HepG2 (cell line): ENCODE data around the gene NUDT2. TPM values are rescaled to one million over a fixed set of nuclear protein-coding genes. Genes with fewer than 3 reads are reported as not detected.
A peak's percentile ranks its signal among the peaks of the same experiment; 100 is the strongest.

ENCODE experiments used
- ATF6 ChIP-seq: sonication (generic); formaldehyde crosslinking; conservative IDR thresholded peaks from 2 replicates; pipeline ENCODE4 v1.4.0; 2020; ENCODE audit warnings: missing genetic modification reagents
- ATRX ChIP-seq: sonication (generic); formaldehyde crosslinking; IDR thresholded peaks from 2 replicates; pipeline ENCODE4 v1.4.0; 2020; ENCODE audit warnings: missing genetic modification reagents, borderline replicate concordance
- CBX5 ChIP-seq: sonication (generic); formaldehyde crosslinking; IDR thresholded peaks from 2 replicates; pipeline ENCODE4 v1.4.0; 2020; ENCODE audit warnings: missing genetic modification reagents, borderline replicate concordance
- FLYWCH1 ChIP-seq: sonication (generic); formaldehyde crosslinking; IDR thresholded peaks from 2 replicates; pipeline ENCODE4 v1.8.1; 2023; ENCODE audit warnings: mild to moderate bottlenecking, missing genetic modification reagents
- HINFP ChIP-seq: sonication (generic); formaldehyde crosslinking; IDR thresholded peaks from 2 replicates; pipeline ENCODE4 v1.4.0; 2020; ENCODE audit warnings: low read depth, mild to moderate bottlenecking, missing genetic modification reagents
- HNRNPK ChIP-seq: fragments of 200-400 bp; formaldehyde crosslinking; IDR thresholded peaks from 2 replicates; pipeline ENCODE4 v1.6.1; 2018; ENCODE audit warnings: low read length, low read depth, moderate library complexity, mild to moderate bottlenecking; ENCODE audit not compliant: poor library complexity, severe bottlenecking
- NFKB2 ChIP-seq: sonication (generic); formaldehyde crosslinking; IDR thresholded peaks from 2 replicates; pipeline ENCODE4 v1.4.0; 2020; ENCODE audit warnings: missing genetic modification reagents, borderline replicate concordance
- PHB2 ChIP-seq: fragments of 450-650 bp; IDR thresholded peaks from 2 replicates; pipeline ENCODE4 v1.6.1; 2018; ENCODE audit not compliant: partially characterized antibody
- PRDM15 ChIP-seq: sonication (generic); formaldehyde crosslinking; IDR thresholded peaks from 2 replicates; pipeline ENCODE4 v1.4.0; 2020; ENCODE audit warnings: missing genetic modification reagents
- SAFB2 ChIP-seq: sonication (generic); formaldehyde crosslinking; IDR thresholded peaks from 2 replicates; pipeline ENCODE4 v1.5.1; 2020; ENCODE audit warnings: missing genetic modification reagents, low read depth, mild to moderate bottlenecking, borderline replicate concordance
- TCF12 ChIP-seq, 2 experiments: fragments of 450-650 bp in 1 of 2; sonication (generic) in 1 of 2; formaldehyde crosslinking in 1 of 2; IDR thresholded peaks; 2 replicates each; pipeline versions ENCODE4 v1.6.1 to v1.8.0; 2017 to 2022; ENCODE audit warnings: antibody characterized with exemption in 1 of 2, mild to moderate bottlenecking in 1 of 2, missing genetic modification reagents in 1 of 2, moderate library complexity in 1 of 2
- ZBTB1 ChIP-seq: sonication (generic); formaldehyde crosslinking; IDR thresholded peaks from 2 replicates; pipeline ENCODE4 v1.4.0; 2020; ENCODE audit warnings: missing genetic modification reagents, borderline replicate concordance
- ZC3H4 ChIP-seq: sonication (generic); formaldehyde crosslinking; IDR thresholded peaks from 2 replicates; pipeline ENCODE4 v1.4.0; 2020; ENCODE audit warnings: missing genetic modification reagents, borderline replicate concordance
- ZEB1 ChIP-seq: IDR thresholded peaks from 2 replicates; pipeline ENCODE4 v1.6.1; 2012; ENCODE audit warnings: mild to moderate bottlenecking, low read depth, inconsistent platforms; ENCODE audit not compliant: insufficient replicate concordance
- ZNF33B ChIP-seq: sonication (generic); formaldehyde crosslinking; IDR thresholded peaks from 2 replicates; pipeline ENCODE4 v1.5.1; 2020; ENCODE audit warnings: mild to moderate bottlenecking, missing genetic modification reagents
- ZNF510 ChIP-seq: sonication (generic); formaldehyde crosslinking; IDR thresholded peaks from 2 replicates; pipeline ENCODE4 v1.4.0; 2020; ENCODE audit warnings: low read depth, mild to moderate bottlenecking, missing genetic modification reagents
- polyA plus RNA-seq, 8 experiments: library from polyadenylated mRNA; depleted of rRNA in 3 of 8; stranded (reverse) in 7 of 8; unstranded in 1 of 8; fragments of >200 nt; fragmentation: Illumina TruSeq in 4 of 8; extraction: Trizol in 4 of 8; gene quantifications; 2 replicates each; pipeline versions ENCODE4 v1.2.1 to v1.2.3, GENCODE V29; 2011 to 2016; ENCODE audit warnings: low read depth in 4 of 8, missing spikeins in 1 of 8, mixed read lengths in 1 of 8; ENCODE audit not compliant: insufficient read depth in 1 of 8
- total RNA-seq, 5 experiments: library from RNA; depleted of rRNA; stranded (reverse); fragments of >200 nt; fragmentation: Illumina TruSeq; extraction: Trizol; gene quantifications; 2 replicates each; pipeline ENCODE4 v1.2.3, GENCODE V29; 2016; ENCODE audit warnings: low read depth in 1 of 5
- TF ChIP-seq, protein P1 (sequence below): sonication (generic); formaldehyde crosslinking; IDR thresholded peaks from 2 replicates; pipeline ENCODE4 v1.5.1; 2020; ENCODE audit warnings: missing genetic modification reagents, mild to moderate bottlenecking, borderline replicate concordance
- TF ChIP-seq, protein P2 (sequence below): sonication (generic); formaldehyde crosslinking; IDR thresholded peaks from 2 replicates; pipeline ENCODE4 v1.4.0; 2020; ENCODE audit warnings: missing genetic modification reagents

The NUDT2 gene
- total and polyA plus RNA-seq, 2 of the 13 experiments (the other 11 are each of a cell fraction or from before 2014, with no cell fraction given) = 19.9 to 24.6 TPM

- TF ChIP-seq, protein P1, sequence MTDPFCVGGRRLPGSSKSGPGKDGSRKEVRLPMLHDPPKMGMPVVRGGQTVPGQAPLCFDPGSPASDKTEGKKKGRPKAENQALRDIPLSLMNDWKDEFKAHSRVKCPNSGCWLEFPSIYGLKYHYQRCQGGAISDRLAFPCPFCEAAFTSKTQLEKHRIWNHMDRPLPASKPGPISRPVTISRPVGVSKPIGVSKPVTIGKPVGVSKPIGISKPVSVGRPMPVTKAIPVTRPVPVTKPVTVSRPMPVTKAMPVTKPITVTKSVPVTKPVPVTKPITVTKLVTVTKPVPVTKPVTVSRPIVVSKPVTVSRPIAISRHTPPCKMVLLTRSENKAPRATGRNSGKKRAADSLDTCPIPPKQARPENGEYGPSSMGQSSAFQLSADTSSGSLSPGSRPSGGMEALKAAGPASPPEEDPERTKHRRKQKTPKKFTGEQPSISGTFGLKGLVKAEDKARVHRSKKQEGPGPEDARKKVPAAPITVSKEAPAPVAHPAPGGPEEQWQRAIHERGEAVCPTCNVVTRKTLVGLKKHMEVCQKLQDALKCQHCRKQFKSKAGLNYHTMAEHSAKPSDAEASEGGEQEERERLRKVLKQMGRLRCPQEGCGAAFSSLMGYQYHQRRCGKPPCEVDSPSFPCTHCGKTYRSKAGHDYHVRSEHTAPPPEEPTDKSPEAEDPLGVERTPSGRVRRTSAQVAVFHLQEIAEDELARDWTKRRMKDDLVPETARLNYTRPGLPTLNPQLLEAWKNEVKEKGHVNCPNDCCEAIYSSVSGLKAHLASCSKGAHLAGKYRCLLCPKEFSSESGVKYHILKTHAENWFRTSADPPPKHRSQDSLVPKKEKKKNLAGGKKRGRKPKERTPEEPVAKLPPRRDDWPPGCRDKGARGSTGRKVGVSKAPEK (CRISPR knock-in tag) = no peak
- TF ChIP-seq PRDM15 (CRISPR knock-in tag) (no peak), PHB2 (no peak), ZNF33B (CRISPR knock-in tag) (no peak), ATF6 (CRISPR knock-in tag) (no peak), CBX5 (CRISPR knock-in tag) (no peak), TCF12 (IDR thresholded peaks at IDR 0.05) (no peak), TCF12 (CRISPR knock-in tag; IDR thresholded peaks at IDR 0.05) (no peak), ZEB1 (no peak), FLYWCH1 (CRISPR knock-in tag) (no peak), ZBTB1 (no peak), NFKB2 (CRISPR knock-in tag) (peak; percentile 5; the same call in 1 of the 2 replicates), HNRNPK (no peak), ZNF510 (CRISPR knock-in tag) (0 out of 2 replicates have a peak, but pooled peaks have one; percentile 8), ATRX (CRISPR knock-in tag) (no peak), ZC3H4 (no peak), SAFB2 (CRISPR knock-in tag) (no peak), HINFP (CRISPR knock-in tag) (0 out of 2 replicates have a peak, but pooled peaks have one; percentile 6)
- TF ChIP-seq, protein P2, sequence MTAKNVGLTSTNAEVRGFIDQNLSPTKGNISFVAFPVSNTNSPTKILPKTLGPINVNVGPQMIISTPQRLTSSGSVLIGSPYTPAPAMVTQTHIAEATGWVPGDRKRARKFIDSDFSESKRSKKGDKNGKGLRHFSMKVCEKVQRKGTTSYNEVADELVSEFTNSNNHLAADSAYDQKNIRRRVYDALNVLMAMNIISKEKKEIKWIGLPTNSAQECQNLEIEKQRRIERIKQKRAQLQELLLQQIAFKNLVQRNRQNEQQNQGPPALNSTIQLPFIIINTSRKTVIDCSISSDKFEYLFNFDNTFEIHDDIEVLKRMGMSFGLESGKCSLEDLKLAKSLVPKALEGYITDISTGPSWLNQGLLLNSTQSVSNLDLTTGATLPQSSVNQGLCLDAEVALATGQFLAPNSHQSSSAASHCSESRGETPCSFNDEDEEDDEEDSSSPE (CRISPR knock-in tag) = no peak
These were observed 48.0 kb downstream of the NUDT2 start (continued) for GRCh38 chr9:34377404-34377746.
